H1 (cell line): Measurements from ENCODE around the gene BICD1. TPM values are rescaled to one million over a fixed set of nuclear protein-coding genes. Genes with fewer than 3 reads are reported as not detected.

Source experiments
- CHD7 ChIP-seq: fragments of 300-600 bp; sonication (generic); IDR thresholded peaks from 2 replicates; pipeline ENCODE4 v1.7.1; 2012; ENCODE audit warnings: low read length, moderate library complexity, mild to moderate bottlenecking, inconsistent platforms; ENCODE audit not compliant: insufficient replicate concordance
- polyA plus RNA-seq, 7 experiments: library from polyadenylated mRNA; depleted of rRNA in 3 of 7; stranded (reverse) in 5 of 7; unstranded in 2 of 7; fragments of >200 nt in 5 of 7; fragments of 200-250 nt in 2 of 7; gene quantifications; 1 replicate in 5 of 7; 2 replicates in 1 of 7; 4 replicates in 1 of 7; pipeline versions ENCODE4 v1.2.1 to v1.2.3, GENCODE V29; 2011 to 2013; ENCODE audit warnings: missing spikeins in 2 of 7, mixed read lengths in 2 of 7
- total RNA-seq: library from RNA; stranded (reverse); fragmentation: NEBNext Ultra II Directional; extraction: Animal tissue kit (Norgen Biotek cat#: 25700); gene quantifications from 2 replicates; pipeline ENCODE4 v1.2.1, GENCODE V29; 2021

The BICD1 gene
- total and polyA plus RNA-seq, 2 of the 8 experiments (the other 6 are each of a cell fraction or from before 2014, with no cell fraction given), result 34.1 to 58.4 TPM

- TF ChIP-seq CHD7, result no peak
These were observed 291.5 kb downstream of the BICD1 start (continued) for GRCh38 chr12:32398181-32398580.
